ENCODE data around the gene IFNA7. TPM values are rescaled to one million over a fixed set of nuclear protein-coding genes. Genes with fewer than 3 reads are reported as not detected.
"Not testable (repeated sequence)": the region's sequence is repeated elsewhere in the genome, so short reads cannot be mapped to it uniquely, and the experiment has no call there.

The IFNA7 gene
- total RNA-seq, 3 donors from 2014 or later: not detected

GRCh38 chr9:21210311-21210710 lies 8.3 kb upstream of the IFNA7 start:
- ATAC-seq: no peak
- intact Hi-C loops (cut with DNase I, micrococcal nuclease): no loop called here

DNA sequence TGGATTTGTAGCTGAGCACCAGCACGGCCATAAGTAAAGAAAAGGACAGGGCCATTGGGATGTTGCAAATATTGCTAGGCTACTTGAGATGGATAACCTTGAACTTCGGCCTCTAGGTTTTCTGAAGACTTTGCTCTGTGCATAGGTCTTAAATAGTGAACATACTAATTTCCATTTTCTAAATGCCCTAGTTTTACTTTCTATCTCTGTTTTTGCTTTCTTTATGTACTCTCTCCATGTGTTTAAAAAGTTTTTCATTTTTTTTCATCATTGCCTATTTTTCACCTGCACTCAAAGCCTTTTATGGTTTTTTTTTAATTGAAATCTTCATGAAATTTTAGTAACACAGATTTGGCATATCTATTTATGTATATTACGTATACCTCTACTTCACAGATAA lies 5.0 kb upstream of the IFNA7 start, which contains the start of gene IFNA10:
IFNA10 (minus strand) TSS at position 101 of the 400 bp plus-strand sequence; CDS start at position 55, 46 bp downstream.
- H3K4me1 ChIP-seq (ENCODE audit: low read depth); H3K4me3 ChIP-seq; DNase-seq; H3K9me3 ChIP-seq; H3K36me3 ChIP-seq (ENCODE audit: low read depth); ATAC-seq; intact Hi-C loops (cut with DNase I, micrococcal nuclease): not testable (repeated sequence)

More at GRCh38 chr9:21210311-21210710, 8.3 kb upstream of the IFNA7 start:
- H3K36me3 ChIP-seq (ENCODE audit: low read depth): no peaks in the 10 kb centered on the region
- H3K4me3 ChIP-seq: no peak overlapping the region
- no peaks in the 10 kb centered on the region for H3K9me3 ChIP-seq
- H3K4me1 ChIP-seq (ENCODE audit: low read depth): no peaks in the 10 kb centered on the region
- DNase-seq: no peak
- TF ChIP-seq CTCF (IDR thresholded peaks at IDR 0.05): no peak

GRCh38 chr9:21205204-21205603 lies 3.2 kb upstream of the IFNA7 start:
- Histone ChIP-seq H3K4me3 (no peak overlapping the region), H3K4me1 (ENCODE audit: low read depth) (no peaks in the 10 kb centered on the region), H3K9me3 (no peaks in the 10 kb centered on the region), H3K36me3 (ENCODE audit: low read depth) (no peaks in the 10 kb centered on the region)
- DNase-seq (no peak), ATAC-seq (no peak)
- intact Hi-C loops (cut with DNase I, micrococcal nuclease): no loop called here
- TF ChIP-seq CTCF (IDR thresholded peaks at IDR 0.05): no peak

DNA sequence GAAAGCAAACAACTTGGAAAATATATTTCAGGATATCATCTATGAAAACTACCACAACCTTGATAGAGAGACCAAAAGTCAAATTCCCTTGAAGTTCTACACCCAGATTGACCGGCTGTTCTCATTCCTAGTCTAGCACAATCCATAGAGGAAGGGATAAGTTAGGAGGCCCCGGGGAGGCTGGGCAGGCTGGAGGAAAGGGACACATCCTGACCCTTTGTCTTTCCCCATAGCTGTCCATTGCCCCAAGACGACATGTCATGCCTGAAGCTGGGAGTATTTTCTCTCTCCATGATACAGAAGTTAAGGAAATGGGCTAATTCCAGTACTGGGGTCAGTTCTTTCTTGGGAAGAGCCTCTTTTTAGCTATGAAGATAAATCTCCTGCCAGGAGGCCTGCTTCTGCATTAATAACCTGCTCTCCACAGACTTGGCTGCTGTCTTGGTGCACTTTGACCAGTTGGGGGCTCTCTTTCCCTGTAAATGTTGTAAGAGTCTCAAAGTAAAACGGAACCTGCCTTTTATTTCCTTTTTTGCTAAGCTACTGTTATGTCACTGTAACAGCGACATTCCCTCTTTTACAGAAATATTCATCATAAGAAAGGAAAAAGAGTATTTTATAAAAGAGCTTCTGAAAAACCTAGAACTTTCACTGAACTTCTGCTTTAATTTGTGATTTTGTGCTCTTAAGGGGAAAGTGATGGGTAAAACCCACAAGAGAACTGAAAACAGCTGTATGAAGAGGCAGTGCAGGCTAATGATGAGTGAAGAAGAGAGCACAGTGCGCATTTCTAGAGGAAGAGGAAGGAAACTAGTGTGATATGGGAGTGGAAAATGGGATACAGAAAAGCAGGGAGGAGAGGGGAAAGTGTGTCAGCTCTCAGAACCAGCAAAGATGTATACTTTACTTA lies 6.9 kb downstream of the IFNA7 start:
- ATAC-seq (peak; percentile 69), DNase-seq (peak in 1 of 3 donors; percentile 28)
- H3K9me3 ChIP-seq; H3K4me1 ChIP-seq (ENCODE audit: low read depth); intact Hi-C loops (cut with DNase I, micrococcal nuclease); H3K36me3 ChIP-seq (ENCODE audit: low read depth); H3K4me3 ChIP-seq: not testable (repeated sequence)

DNA sequence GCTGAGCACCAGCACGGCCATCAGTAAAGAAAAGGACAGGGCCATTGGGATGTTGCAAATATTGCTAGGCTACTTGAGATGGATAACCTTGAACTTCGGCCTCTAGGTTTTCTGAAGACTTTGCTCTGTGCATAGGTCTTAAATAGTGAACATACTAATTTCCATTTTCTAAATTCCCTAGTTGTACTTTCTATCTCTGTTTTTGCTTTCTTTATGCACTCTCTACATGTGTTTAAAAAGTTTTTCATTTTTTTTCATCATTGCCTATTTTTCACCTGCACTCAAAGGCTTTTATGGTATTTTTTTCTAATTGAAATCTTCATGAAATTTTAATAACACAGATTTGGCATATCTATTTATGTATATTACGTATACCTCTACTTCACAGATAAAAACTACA lies 14.5 kb downstream of the IFNA7 start, which contains the start of gene IFNA4:
IFNA4 (minus strand) TSS at position 101 of the 400 bp plus-strand sequence; CDS start at position 45, 56 bp downstream.
- H3K4me1 ChIP-seq (ENCODE audit: low read depth); ATAC-seq; H3K9me3 ChIP-seq; H3K4me3 ChIP-seq; DNase-seq; H3K36me3 ChIP-seq (ENCODE audit: low read depth); intact Hi-C loops (cut with DNase I, micrococcal nuclease): not testable (repeated sequence)

DNA sequence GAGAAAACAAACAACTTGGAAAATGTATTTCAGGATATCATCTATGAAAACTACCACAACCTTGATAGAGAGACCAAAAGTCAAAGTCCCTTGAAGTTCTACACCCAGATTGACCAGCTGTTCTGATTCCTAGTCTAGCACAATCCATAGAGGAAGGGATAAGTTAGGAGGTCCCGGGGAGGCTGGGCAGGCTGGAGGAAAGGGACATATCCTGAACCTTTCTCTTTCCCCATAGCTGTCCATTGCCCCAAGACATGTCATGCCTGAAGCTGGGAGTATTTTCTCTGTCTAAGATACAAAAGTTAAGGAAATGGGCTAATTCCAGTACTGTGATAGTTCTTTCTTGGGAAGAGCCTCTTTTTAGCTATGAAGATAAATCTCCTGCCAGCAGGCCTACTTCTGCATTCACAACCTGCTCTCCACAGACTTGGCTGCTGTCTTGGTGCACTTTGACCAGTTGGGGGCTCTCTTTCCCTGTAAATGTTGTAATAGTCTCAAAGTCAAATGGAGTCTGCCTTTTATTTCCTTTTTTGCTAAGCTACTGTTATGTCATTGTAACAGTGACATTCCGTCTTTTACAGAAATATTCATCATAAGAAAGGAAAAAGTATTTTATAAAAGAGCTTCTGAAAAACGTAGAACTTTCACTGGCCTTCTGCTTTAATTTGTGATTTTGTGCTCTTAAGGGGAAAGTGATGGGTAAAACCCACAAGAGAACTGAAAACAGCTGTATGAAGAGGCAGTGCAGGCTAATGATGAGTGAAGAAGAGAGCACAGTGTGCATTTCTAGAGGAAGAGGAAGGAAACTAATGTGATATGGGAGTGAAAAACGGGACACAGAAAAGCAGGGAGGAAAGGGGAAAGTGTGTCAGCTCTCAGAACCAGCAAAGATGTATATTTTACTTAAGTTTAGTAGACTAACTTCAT lies 18.9 kb downstream of the IFNA7 start:
- intact Hi-C loops (cut with DNase I, micrococcal nuclease); H3K4me1 ChIP-seq (ENCODE audit: low read depth); H3K36me3 ChIP-seq (ENCODE audit: low read depth); H3K9me3 ChIP-seq; H3K4me3 ChIP-seq: not testable (repeated sequence)
- DNase-seq: peak in 1 of 3 donors; percentile 16
- ATAC-seq: peak; percentile 60

DNA sequence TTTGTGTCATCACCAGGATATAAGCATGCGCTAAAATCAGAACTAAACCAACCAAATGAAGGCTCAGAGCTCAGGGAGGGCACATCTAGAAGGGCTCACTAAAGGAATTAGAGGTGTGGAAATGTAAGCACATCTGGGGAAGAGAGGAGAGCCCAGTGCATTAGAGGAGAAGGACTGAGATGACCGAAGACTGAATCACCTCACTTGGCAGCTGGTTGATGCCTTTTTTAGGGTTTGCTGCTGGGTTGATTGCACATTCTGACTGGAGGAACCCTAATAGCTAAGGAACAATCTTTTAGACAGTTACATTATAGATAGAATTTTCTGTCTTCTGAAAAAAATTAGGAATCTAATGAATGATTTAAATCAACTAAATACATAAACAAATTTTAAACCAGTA lies 27.3 kb downstream of the IFNA7 start:
- no peak overlapping the region for H3K4me3 ChIP-seq
- no peak for TF ChIP-seq CTCF (IDR thresholded peaks at IDR 0.05)
- intact Hi-C loops (cut with DNase I, micrococcal nuclease): no loop called here
- no peak for ATAC-seq
- H3K9me3 ChIP-seq: no peaks in the 10 kb centered on the region
- H3K36me3 ChIP-seq (ENCODE audit: low read depth): no peaks in the 10 kb centered on the region
- H3K4me1 ChIP-seq (ENCODE audit: low read depth): no peaks in the 10 kb centered on the region
- no peak for DNase-seq

All from mucosa of descending colon (tissue), 3 donors.